HG03066 (cell line): ENCODE measurements around the gene THRAP3.
"Not testable (repeated sequence)": the region's sequence is repeated elsewhere in the genome, so short reads cannot be mapped to it uniquely, and the experiment has no call there.

Experiments
- ATAC-seq: cut with Tn5 transposase; IDR thresholded peaks from one replicate; pipeline ENCODE4 v1.9.1; 2021; ENCODE audit warnings: low read depth; ENCODE audit not compliant: unreplicated experiment

THRAP3 gene

GRCh38 chr1:36239941-36240637 lies 15.8 kb downstream of the THRAP3 start:
- no peak for ATAC-seq

- ATAC-seq: no peak
Observed at GRCh38 chr1:36247538-36247937, 23.3 kb downstream of the THRAP3 start.

- no peak for ATAC-seq
Observed at GRCh38 chr1:36248250-36248894, 24.1 kb downstream of the THRAP3 start.

GRCh38 chr1:36251794-36252481 lies 27.7 kb downstream of the THRAP3 start:
- no peak for ATAC-seq

- not testable (repeated sequence) for ATAC-seq
Observed at GRCh38 chr1:36252482-36252824, 28.2 kb downstream of the THRAP3 start.

- ATAC-seq: no peak
Observed at GRCh38 chr1:36253161-36253862, 29.1 kb downstream of the THRAP3 start.

- no peak for ATAC-seq
Observed at GRCh38 chr1:36256558-36257374, 32.5 kb downstream of the THRAP3 start.

- ATAC-seq: no peak
Observed at GRCh38 chr1:36257375-36257767, 33.1 kb downstream of the THRAP3 start.

- ATAC-seq: no peak
Observed at GRCh38 chr1:36258960-36259344, 34.7 kb downstream of the THRAP3 start.

- ATAC-seq: no peak
Observed at GRCh38 chr1:36268981-36269380, 44.7 kb downstream of the THRAP3 start.

- no peak for ATAC-seq
Observed at GRCh38 chr1:36269408-36269838, 45.2 kb downstream of the THRAP3 start.

- no peak for ATAC-seq
Observed at GRCh38 chr1:36273024-36273423, 48.8 kb downstream of the THRAP3 start.

- ATAC-seq: no peak
Observed at GRCh38 chr1:36274201-36274600, 50.0 kb downstream of the THRAP3 start.

GRCh38 chr1:36276688-36277087 lies 52.4 kb downstream of the THRAP3 start:
- ATAC-seq: no peak

- ATAC-seq: no peak
Observed at GRCh38 chr1:36279110-36279788, 55.0 kb downstream of the THRAP3 start.

- ATAC-seq: no peak
Observed at GRCh38 chr1:36279789-36280296, 55.6 kb downstream of the THRAP3 start.

GRCh38 chr1:36284061-36284460 lies 59.8 kb downstream of the THRAP3 start:
- ATAC-seq: no peak

GRCh38 chr1:36284517-36284916 lies 60.3 kb downstream of the THRAP3 start:
- ATAC-seq: no peak

GRCh38 chr1:36285443-36286101 lies 61.3 kb downstream of the THRAP3 start:
- ATAC-seq: no peak
